B cell (primary cell): ENCODE measurements around the gene SRD5A3. TPM values are rescaled to one million over a fixed set of nuclear protein-coding genes. Genes with fewer than 3 reads are reported as not detected.

Experiments used
- ATAC-seq: fragments of 200-7000 bp; cut with Tn5 transposase; one replicate; pipeline ENCODE4 v1.10.0; 2021; ENCODE audit warnings: low read depth, mild to moderate bottlenecking, moderate number of reproducible peaks, moderate library complexity
- CTCF ChIA-PET: fragments of 350-600 bp; sonication (Branson Sonifier 250); formaldehyde crosslinking; loops from one replicate; lab custom pipeline; 2021; ENCODE audit warnings: antibody characterized with exemption, inconsistent platforms; lab: Charles Lee
- POLR2A ChIA-PET: fragments of 350-600 bp; sonication (Branson Sonifier 250); formaldehyde crosslinking; loops from one replicate; lab custom pipeline; 2021; ENCODE audit warnings: antibody characterized with exemption; lab: Charles Lee
- DNase-seq: peaks from one replicate; pipeline ENCODE4 v3.0.0; 2013
- H2AFZ ChIP-seq: 2 replicates; pipeline ENCODE4 v1.6.1; 2012; ENCODE audit warnings: mild to moderate bottlenecking, low read depth, low read length; ENCODE audit not compliant: insufficient read depth, poor library complexity, severe bottlenecking
- H3K27ac ChIP-seq, 2 donors: 1 replicate in 1 of 2; 2 replicates in 1 of 2; pipeline ENCODE4 v1.5.1; 2012 to 2013; ENCODE audit warnings: low read length in 2 of 2, mild to moderate bottlenecking in 2 of 2, moderate library complexity in 1 of 2
- H3K27me3 ChIP-seq, 4 experiments: fragments of 200-600 bp in 1 of 4; sonication (generic) in 1 of 4; replicated peaks in 1 of 4; 1 replicate in 2 of 4; 2 replicates in 2 of 4; pipeline versions ENCODE4 v1.6.1 to v1.7.0; 2013 to 2016; ENCODE audit warnings: low read length in 3 of 4, mild to moderate bottlenecking in 2 of 4, mixed read lengths in 1 of 4, moderate library complexity in 1 of 4; ENCODE audit not compliant: insufficient read depth in 4 of 4, control insufficient read depth in 3 of 4; ENCODE audit errors: control extremely low read depth in 1 of 4
- H3K36me3 ChIP-seq, 2 experiments: replicated peaks in 1 of 2; 1 replicate in 1 of 2; 2 replicates in 1 of 2; pipeline versions ENCODE4 v1.6.1 to v1.7.1; 2013; ENCODE audit warnings: low read length in 1 of 2; ENCODE audit not compliant: insufficient read depth in 2 of 2, control insufficient read depth in 1 of 2; ENCODE audit errors: control extremely low read depth in 1 of 2, extremely low read depth in 1 of 2
- H3K4me1 ChIP-seq, 2 donors: fragments of 200-600 bp in 1 of 2; sonication (generic) in 1 of 2; 1 replicate in 1 of 2; 2 replicates in 1 of 2; pipeline versions ENCODE4 v1.5.1 to v1.6.1; 2013 to 2017; ENCODE audit warnings: low read length in 2 of 2; ENCODE audit not compliant: control insufficient read depth in 2 of 2, insufficient read depth in 2 of 2
- H3K4me2 ChIP-seq: replicated peaks from 2 replicates; pipeline ENCODE3; 2012; ENCODE audit warnings: mild to moderate bottlenecking, low read depth, low read length; ENCODE audit not compliant: poor library complexity, severe bottlenecking
- H3K4me3 ChIP-seq, 5 experiments: fragments of 200-600 bp in 1 of 5; sonication (generic) in 1 of 5; 1 replicate in 3 of 5; 2 replicates in 2 of 5; pipeline versions ENCODE4 v1.5.1 to v1.7.0; 2011 to 2016; ENCODE audit warnings: low read length in 4 of 5, mild to moderate bottlenecking in 4 of 5, low read depth in 2 of 5, control low read depth in 1 of 5, moderate library complexity in 1 of 5; ENCODE audit not compliant: insufficient read depth in 1 of 5; ENCODE audit errors: control extremely low read depth in 1 of 5, extremely low read depth in 1 of 5
- H3K79me2 ChIP-seq: fragments of 200-600 bp; sonication (generic); one replicate; pipeline ENCODE4 v1.6.0; 2016; ENCODE audit warnings: low read length; ENCODE audit not compliant: control insufficient read depth, insufficient read depth
- H3K9ac ChIP-seq: fragments of 200-600 bp; sonication (generic); 2 replicates; pipeline ENCODE4 v1.6.1; 2017; ENCODE audit warnings: mild to moderate bottlenecking, low read length, moderate library complexity
- H3K9me3 ChIP-seq, 3 donors: one replicate each; pipeline versions ENCODE4 v1.6.1 to v1.7.1; 2013; ENCODE audit warnings: low read length in 2 of 3; ENCODE audit not compliant: control insufficient read depth in 2 of 3, insufficient read depth in 1 of 3; ENCODE audit errors: control extremely low read depth in 1 of 3
- H4K20me1 ChIP-seq: 2 replicates; pipeline ENCODE4 v1.6.0; 2012; ENCODE audit warnings: mild to moderate bottlenecking, low read length; ENCODE audit not compliant: insufficient read depth, control insufficient read depth, poor library complexity, severe bottlenecking
- H3K27ac Mint-ChIP-seq: one replicate; pipeline ENCODE4 v1.8.0; 2021; ENCODE audit warnings: mixed read lengths
- H3K27me3 Mint-ChIP-seq: one replicate; pipeline ENCODE4 v1.8.0; 2021; ENCODE audit warnings: mixed read lengths
- H3K4me1 Mint-ChIP-seq: one replicate; pipeline ENCODE4 v1.8.0; 2021; ENCODE audit warnings: mixed read lengths
- H3K4me3 Mint-ChIP-seq: one replicate; pipeline ENCODE4 v1.8.0; 2021; ENCODE audit warnings: mixed read lengths
- H3K9me3 Mint-ChIP-seq: one replicate; pipeline ENCODE4 v1.8.0; 2022; ENCODE audit warnings: mixed read lengths; ENCODE audit not compliant: insufficient read depth
- EZH2 ChIP-seq: IDR thresholded peaks from 2 replicates; pipeline ENCODE4 v1.6.1; 2012; ENCODE audit warnings: borderline replicate concordance, low read depth, mild to moderate bottlenecking, moderate library complexity, low read length; ENCODE audit not compliant: insufficient read depth, poor library complexity, severe bottlenecking
- WGBS: methylation state at CpG from one replicate; pipeline ENCODE4 v1.1.5; 2013; ENCODE audit warnings: missing lambda C conversion rate; ENCODE audit not compliant: insufficient coverage; 5-methylcytosine and 5-hydroxymethylcytosine counted together
- intact Hi-C: fragments of 100-400 bp; cut with micrococcal nuclease; formaldehyde crosslinking; loops from one replicate; pipeline ENCODE4 v1.10.0; 2022
- polyA plus RNA-seq: library from polyadenylated mRNA; depleted of rRNA; stranded (reverse); fragments of >200 nt; gene quantifications from 2 replicates; pipeline ENCODE4 v1.2.3, GENCODE V29; 2012
- total RNA-seq, 2 donors: library from RNA; stranded (reverse); fragments of 120-200 nt in 1 of 2; gene quantifications; 1 replicate in 1 of 2; 2 replicates in 1 of 2; pipeline versions ENCODE4 v1.2.3 to v1.2.4, GENCODE V29; 2013 to 2022
- TF ChIP-seq, protein P1 (sequence below): fragments of 200-600 bp; IDR thresholded peaks from one replicate; pipeline ENCODE4 v1.8.0; 2022; ENCODE audit warnings: antibody characterized with exemption, mild to moderate bottlenecking

Gene SRD5A3
- total and polyA plus RNA-seq, 2 donors (not counting 1 experiment from before 2014, with no cell fraction given) = 0.88 to 3.6 TPM

DNA sequence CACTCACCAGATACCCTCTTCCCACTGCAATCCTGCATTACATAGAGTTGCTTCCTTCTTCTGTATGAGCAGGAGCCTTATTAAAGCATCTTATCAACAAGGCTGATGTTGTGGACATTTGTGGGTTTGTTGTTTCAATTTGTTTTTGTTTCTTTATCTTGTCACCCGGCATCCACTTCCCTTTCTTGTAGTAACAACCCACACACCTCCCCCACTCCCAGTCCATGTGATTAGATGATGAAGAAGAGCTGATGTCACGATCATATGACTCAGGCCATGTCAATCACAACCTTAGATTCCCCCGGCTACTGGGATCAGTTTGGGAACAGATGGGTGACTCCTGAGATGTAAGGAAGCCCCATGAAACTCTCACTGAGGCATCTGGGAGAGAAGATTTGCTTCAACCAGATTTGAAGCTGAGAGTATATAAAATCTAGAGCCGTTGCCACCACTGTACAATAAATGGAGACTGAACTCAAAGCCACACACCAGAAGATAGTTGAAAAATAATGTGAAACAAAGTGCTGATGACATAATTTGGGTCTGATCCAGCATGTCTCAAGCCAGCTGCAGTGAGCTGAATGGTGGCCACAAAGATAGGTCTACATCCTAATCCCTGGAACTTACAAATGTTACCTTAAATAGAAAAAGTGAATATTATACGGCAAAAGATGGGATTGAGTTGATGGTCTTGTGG is 34.1 kb upstream of the SRD5A3 start:
- H2AFZ ChIP-seq = no peak overlapping the region
- ATAC-seq = no peak
- POLR2A ChIA-PET = no interaction called here

More for the DNA sequence above, 34.1 kb upstream of the SRD5A3 start:
- no peak for DNase-seq
- Mint-ChIP-seq H3K9me3 (peaks cover 3% of the 10 kb centered on the region), H3K27me3 (peaks cover 13% of the 10 kb centered on the region), H3K27ac (no peak overlapping the region), H3K4me3 (no peak overlapping the region), H3K4me1 (no peaks in the 10 kb centered on the region)
- Histone ChIP-seq H3K79me2 (no peaks in the 10 kb centered on the region), H3K9ac (no peak overlapping the region), H4K20me1 (no peaks in the 10 kb centered on the region), H3K4me3 (no peak overlapping the region), H3K4me1 (no peaks in the 10 kb centered on the region), H3K4me2 (no peak overlapping the region), H3K36me3 (no peaks in the 10 kb centered on the region), H3K27me3 (peaks cover 0 to 1% (median 0%) of the 10 kb centered on the region in 4 experiments), H3K27ac (no peak overlapping the region), H3K9me3 (no peaks in the 10 kb centered on the region)
- WGBS = no CpG with 5 or more reads among the region's 5 CpGs
- no peak for TF ChIP-seq EZH2
- TF ChIP-seq, protein P1, sequence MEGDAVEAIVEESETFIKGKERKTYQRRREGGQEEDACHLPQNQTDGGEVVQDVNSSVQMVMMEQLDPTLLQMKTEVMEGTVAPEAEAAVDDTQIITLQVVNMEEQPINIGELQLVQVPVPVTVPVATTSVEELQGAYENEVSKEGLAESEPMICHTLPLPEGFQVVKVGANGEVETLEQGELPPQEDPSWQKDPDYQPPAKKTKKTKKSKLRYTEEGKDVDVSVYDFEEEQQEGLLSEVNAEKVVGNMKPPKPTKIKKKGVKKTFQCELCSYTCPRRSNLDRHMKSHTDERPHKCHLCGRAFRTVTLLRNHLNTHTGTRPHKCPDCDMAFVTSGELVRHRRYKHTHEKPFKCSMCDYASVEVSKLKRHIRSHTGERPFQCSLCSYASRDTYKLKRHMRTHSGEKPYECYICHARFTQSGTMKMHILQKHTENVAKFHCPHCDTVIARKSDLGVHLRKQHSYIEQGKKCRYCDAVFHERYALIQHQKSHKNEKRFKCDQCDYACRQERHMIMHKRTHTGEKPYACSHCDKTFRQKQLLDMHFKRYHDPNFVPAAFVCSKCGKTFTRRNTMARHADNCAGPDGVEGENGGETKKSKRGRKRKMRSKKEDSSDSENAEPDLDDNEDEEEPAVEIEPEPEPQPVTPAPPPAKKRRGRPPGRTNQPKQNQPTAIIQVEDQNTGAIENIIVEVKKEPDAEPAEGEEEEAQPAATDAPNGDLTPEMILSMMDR = no peak
- intact Hi-C loops = loop anchor here (1.0 to 2.0 kb wide), 2 partner anchors 425 to 554 kb away; no protein-coding TSS in a partner anchor
- CTCF ChIA-PET = interaction anchor here (1.0 to 3.7 kb wide), 7 partner anchors 9 to 555 kb away, joined by 3 to 12 read pairs (median 6); partner anchors contain the start of gene SRD5A3
